HG03439 (cell line): Measurements from ENCODE around the gene CAVIN4.

ENCODE experiments used
- ATAC-seq: cut with Tn5 transposase; IDR thresholded peaks from one replicate; pipeline ENCODE4 v1.9.1; 2021; ENCODE audit warnings: mild to moderate bottlenecking, moderate library complexity; ENCODE audit not compliant: unreplicated experiment

Gene CAVIN4

DNA sequence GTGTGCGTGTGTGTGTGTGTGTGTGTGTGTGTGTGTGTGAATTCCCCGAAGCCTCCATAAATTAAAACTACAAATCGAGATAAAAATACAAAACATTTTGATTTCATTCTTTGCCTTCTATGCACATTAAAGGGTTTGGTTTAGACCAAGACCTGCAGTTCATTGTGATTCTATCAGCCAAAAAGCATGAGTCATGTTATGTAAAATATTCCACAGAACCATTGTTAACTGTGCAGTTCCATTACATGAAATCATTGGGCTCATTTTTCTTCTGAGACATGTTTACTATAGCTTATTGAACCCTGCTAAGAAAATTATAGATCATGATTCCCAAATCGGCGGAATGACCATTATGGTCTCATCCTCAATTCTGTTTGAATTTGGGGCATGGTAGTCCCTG, 11.7 kb downstream of the CAVIN4 start:
- no peak for ATAC-seq

- no peak for ATAC-seq
Measured at GRCh38 chr9:100590481-100590880, 12.6 kb downstream of the CAVIN4 start.

DNA sequence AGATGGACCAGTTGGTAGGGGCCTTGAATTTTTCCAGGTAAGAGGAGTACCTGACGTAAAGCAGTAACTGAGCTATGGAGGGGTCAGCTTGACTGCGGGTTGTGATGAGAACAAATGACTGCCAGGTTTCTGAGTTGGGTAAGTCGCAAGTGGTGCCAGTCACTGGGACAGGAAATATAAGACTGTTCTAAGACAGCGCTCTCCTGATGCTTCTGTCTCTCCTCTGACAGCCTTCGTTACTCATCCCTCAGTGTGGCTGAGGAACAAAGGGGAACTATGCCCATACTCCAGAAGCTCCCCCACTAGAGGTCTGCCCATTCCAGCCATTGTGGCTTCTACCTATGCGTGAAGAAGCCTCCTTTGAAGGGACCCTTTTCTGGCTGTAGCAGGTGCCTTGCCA, 13.3 kb downstream of the CAVIN4 start:
- no peak for ATAC-seq

GRCh38 chr9:100591639-100592412, 13.9 kb downstream of the CAVIN4 start:
- no peak for ATAC-seq

DNA sequence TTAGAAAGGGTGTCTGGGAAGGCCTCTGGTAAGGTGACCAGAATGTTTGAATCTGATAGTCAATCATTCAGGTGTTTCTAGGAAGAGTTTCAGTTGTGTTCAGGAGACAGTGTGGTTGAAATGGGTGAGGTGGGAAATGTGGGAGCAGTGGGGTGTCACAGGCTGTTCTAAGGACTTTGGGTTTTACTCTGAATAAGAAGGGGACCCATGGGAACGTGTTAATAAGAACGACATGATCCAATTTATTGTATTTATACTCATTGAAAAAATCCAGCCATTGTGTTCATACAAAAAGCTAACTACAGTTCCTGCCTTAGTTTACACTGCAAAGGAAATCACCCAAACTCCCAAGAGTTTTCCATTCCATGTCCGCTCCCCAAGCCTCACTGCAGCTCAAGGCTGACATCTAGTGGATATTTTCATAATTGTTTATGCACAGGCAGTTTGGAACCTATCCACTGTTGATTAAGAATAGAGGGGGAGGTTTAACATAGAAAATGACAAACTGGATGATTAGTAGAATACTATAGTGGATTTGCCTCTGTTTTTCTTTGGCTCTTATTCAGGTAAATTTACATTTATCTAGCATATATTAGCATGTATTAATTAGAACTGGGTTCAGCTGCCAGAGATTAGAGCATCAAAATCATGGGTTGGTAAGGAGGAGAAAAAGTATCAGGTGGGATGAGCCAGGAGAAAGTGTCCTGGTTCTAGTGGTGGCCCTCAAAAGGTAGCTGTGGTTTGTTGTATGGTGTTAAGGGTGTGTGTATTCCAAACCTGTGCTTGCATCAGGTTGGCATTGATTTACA, 17.7 kb downstream of the CAVIN4 start:
- ATAC-seq, result peak; percentile 63

- no peak for ATAC-seq
Measured at GRCh38 chr9:100597236-100597635, 19.4 kb downstream of the CAVIN4 start.

- peak; percentile 69 for ATAC-seq
Measured at GRCh38 chr9:100598641-100599145, 20.8 kb downstream of the CAVIN4 start.

DNA sequence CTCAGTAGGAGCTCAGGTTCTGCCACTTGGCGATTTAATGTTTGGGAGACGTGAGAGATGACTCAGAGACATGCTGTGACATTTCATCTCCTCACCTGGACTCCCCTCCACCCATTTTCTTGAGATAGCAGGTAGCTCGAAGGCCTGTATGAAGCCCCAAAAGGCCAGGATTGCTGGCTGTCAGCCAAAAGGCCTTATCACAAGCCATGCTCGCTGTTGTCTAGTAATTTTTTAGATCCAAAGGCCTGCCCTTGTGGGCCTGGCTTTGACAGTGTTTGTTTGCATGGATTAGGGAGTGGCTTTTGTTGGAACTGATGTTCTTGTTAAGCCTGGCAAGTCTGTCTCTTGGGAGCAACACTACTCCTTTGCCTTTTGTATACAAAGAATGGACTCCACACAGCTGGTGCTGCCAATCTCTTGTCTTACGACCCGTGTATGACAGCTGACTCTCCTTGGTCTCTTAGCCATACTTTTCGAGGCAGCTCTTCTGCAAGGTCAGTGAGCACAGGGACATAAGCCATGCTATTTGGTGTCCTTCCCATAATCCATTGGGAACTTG, 22.7 kb downstream of the CAVIN4 start:
- no peak for ATAC-seq

GRCh38 chr9:100601216-100601615, 23.3 kb downstream of the CAVIN4 start:
- peak; percentile 67 for ATAC-seq

DNA sequence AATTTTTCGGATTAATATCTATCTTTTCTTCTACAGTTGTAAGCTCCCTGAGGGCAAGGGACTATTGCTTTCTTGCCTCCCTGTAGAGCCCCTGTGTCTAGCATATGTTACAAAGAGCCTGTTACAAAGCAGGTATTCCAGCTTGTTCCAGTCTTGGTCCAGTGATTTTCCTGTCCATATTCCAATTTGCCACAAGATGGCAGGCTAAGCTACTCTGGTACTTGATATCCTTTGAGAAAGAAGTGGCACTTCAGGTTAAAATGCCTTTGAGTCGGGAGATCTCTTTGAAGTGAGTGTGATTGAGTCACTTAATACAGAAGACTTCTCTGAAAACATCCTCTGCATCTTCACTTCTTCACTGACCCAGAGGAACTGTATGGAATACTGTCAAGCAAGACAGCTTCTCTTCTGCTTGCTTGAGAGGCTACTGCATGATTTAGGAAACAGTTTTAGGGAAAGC, 24.5 kb downstream of the CAVIN4 start:
- ATAC-seq, result no peak

DNA sequence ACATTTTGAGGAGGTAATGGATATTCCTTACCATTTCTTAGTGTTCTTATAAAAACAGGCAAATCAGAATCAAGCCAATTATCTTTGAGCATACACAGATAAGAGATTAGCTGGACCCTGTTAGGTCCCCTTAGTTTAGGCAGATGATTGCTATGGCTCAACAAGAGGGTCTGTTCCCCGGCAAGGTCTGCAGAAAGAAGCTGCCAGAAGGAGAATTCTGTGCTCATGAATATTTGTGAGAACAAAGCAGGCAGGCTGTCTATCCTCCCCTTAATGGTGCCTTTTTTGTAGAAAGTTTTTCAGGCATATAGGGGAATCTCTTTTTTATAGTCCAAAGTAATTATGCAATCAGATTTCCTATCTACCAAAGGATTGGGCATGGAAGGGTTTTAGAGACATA, 27.5 kb downstream of the CAVIN4 start:
- ATAC-seq, result no peak

DNA sequence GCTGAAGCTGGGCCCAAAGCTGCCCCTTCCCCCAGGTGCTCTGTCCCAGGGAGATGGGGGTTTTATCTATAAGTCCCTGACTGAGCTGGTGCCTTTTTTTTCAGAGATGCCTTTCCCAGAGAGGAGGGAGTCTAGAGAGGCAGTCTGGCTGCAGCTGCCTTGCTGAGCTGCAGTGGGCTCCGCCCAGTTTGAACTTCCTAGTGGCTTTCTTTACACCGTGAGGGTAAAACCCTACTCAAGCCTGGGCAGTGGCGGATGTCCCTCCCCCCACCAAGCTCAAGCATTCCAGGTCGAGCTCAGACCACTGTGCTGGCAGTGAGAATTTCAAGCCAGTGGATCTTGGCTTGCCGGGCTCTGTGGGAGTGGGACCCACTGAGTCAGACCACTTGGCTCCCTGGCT, 41.3 kb downstream of the CAVIN4 start:
- ATAC-seq, result no peak

GRCh38 chr9:100619665-100620064, 41.8 kb downstream of the CAVIN4 start:
- no peak for ATAC-seq

DNA sequence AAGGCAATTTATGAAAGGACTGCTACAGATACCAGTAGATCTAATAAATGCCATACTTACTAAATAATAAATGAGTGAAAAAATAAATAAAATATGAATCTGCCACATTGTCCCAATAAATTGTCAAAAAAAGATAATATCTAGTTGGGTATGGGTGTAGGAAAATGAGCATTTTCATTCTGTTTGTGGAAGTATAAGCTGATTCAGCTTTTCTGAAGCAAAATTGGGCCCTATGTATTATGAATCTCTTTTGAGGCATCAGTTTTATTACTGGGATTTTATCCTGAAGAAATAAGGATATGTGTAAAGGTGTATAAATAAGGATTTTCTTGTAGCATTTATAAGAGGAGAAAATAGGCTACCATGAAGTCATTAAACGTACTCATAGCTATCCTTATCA, 46.1 kb downstream of the CAVIN4 start:
- no peak for ATAC-seq

- no peak for ATAC-seq
Measured at GRCh38 chr9:100626949-100627348, 49.1 kb downstream of the CAVIN4 start.

- no peak for ATAC-seq
Measured at GRCh38 chr9:100637787-100638186, 59.9 kb downstream of the CAVIN4 start.
